Activated naive CD4-positive, alpha-beta T cell treated with anti-CD3 and anti-CD28 coated beads, Interleukin-2, amount 10 ng/mL, durations not matched to agents 7 days and 5 days (primary cell): Measurements from ENCODE around the gene DBT.
"Not testable (repeated sequence)": the region's sequence is repeated elsewhere in the genome, so short reads cannot be mapped to it uniquely, and the experiment has no call there.

Experiments used
- CTCF ChIA-PET: fragments of 350-600 bp; sonication (Branson Sonifier 250); formaldehyde crosslinking; loops from one replicate; lab custom pipeline; 2021; ENCODE audit warnings: antibody characterized with exemption; lab: Charles Lee
- DNase-seq: peaks from one replicate; pipeline ENCODE4 v3.0.0-alpha.2; 2020
- H3K27ac Mint-ChIP-seq: one replicate; pipeline ENCODE4 v1.8.0; 2021; ENCODE audit warnings: mild to moderate bottlenecking, moderate library complexity, mixed read lengths
- H3K27me3 Mint-ChIP-seq: one replicate; pipeline ENCODE4 v1.8.0; 2021; ENCODE audit warnings: mild to moderate bottlenecking, mixed read lengths
- H3K36me3 Mint-ChIP-seq: one replicate; pipeline ENCODE4 v1.8.0; 2021; ENCODE audit warnings: mixed read lengths
- H3K4me1 Mint-ChIP-seq: one replicate; pipeline ENCODE4 v1.8.0; 2021; ENCODE audit warnings: mixed read lengths
- H3K4me3 Mint-ChIP-seq: one replicate; pipeline ENCODE4 v1.8.0; 2021; ENCODE audit warnings: mild to moderate bottlenecking, moderate library complexity, mixed read lengths
- H3K9me3 Mint-ChIP-seq: one replicate; pipeline ENCODE4 v1.8.0; 2021; ENCODE audit warnings: mixed read lengths

DBT gene

GRCh38 chr1:100249537-100250257 lies at the start of gene DBT:
TSS of gene DBT (minus strand) at chr1:100249834. CDS start at chr1:100249820, 14 bp downstream.
- Mint-ChIP-seq H3K27me3 (peaks cover 6% of the 10 kb centered on the region), H3K27ac (no peak within 1 kb of the TSS), H3K4me3 (no peak within 1 kb of the TSS), H3K9me3 (no peaks in the 10 kb centered on the region), H3K36me3 (peaks cover 4% of the 10 kb centered on the region), H3K4me1 (peaks cover 12% of the 10 kb centered on the region)
- CTCF ChIA-PET = interaction anchor here (1.5 to 2.7 kb wide), 2 partner anchors 17 to 112 kb away, joined by 3 to 12 read pairs; partner anchors contain the start of gene RTCA
- peak; percentile 96 for DNase-seq

DNA sequence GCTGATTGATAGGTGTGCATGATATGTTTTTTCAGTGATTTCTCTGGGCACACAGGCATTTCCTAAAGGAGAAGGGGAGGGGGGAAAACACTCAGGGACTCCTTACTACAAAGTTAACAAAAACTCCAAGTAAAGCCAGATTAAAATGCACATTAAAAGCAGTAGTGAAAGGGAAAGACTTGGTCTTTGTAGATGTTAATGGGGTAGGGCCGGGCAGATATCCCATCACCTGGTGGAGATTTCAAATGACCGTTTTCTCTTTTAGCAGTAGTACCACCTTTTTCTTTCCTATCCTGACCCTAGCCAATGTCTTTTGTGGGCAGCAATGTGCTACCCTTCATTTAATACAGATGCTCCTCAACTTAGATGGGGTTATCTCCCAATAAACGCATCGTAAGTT lies 48.9 kb upstream of the DBT start:
- CTCF ChIA-PET = no interaction called here

DNA sequence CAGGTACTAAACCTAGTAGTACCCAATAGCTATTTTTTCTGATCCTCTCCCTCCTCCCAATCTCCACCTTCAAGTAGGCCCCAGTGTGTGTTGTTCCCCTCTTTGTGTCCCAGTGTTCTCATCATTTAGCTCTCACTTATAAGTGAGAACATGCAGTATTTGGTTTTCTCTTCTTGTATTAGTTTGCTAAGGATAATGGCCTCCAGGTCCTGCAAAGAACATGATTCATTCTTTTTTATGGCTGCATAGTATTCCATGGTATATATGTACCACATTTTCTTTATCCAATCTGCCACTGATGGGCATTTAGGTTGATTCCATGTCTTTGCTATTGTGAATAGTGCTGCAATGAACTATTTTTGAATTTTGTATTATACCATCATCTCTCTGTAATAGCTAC lies 47.4 kb upstream of the DBT start:
- DNase-seq, H3K27ac Mint-ChIP-seq, H3K4me1 Mint-ChIP-seq, H3K27me3 Mint-ChIP-seq, H3K4me3 Mint-ChIP-seq, CTCF ChIA-PET, H3K9me3 Mint-ChIP-seq: not testable (repeated sequence)
- H3K36me3 Mint-ChIP-seq = peaks cover 22% of the 10 kb centered on the region

More for the DNA sequence above, 48.9 kb upstream of the DBT start:
- H3K4me1 Mint-ChIP-seq = no peaks in the 10 kb centered on the region
- peaks cover 11% of the 10 kb centered on the region for H3K36me3 Mint-ChIP-seq
- H3K9me3 Mint-ChIP-seq = no peaks in the 10 kb centered on the region
- no peaks in the 10 kb centered on the region for H3K27me3 Mint-ChIP-seq
- no peak overlapping the region for H3K27ac Mint-ChIP-seq
- DNase-seq = no peak
- no peak overlapping the region for H3K4me3 Mint-ChIP-seq

DNA sequence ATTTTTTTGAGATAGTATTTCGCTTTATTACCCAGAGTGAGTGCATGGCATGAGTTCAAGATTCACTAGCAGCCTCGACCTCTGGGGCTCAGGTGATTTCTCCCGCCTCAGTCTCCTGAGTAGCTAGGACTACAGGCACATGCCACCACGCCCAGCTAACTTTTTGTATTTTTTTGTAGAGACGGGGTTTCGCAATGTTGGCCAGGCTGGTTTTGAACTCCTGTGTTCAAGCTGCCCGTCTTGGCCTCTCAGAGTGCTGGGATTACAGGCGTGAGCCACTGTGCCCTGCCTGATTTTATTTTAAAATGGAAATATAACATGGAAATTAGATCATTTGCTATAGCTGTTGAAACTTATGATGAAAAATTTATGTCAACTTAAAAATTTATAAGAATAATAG lies 46.5 kb upstream of the DBT start:
- DNase-seq = no peak
- Mint-ChIP-seq H3K27me3 (no peaks in the 10 kb centered on the region), H3K27ac (no peak overlapping the region), H3K4me3 (no peak overlapping the region), H3K4me1 (no peaks in the 10 kb centered on the region), H3K9me3 (no peaks in the 10 kb centered on the region), H3K36me3 (peaks cover 28% of the 10 kb centered on the region)
- CTCF ChIA-PET = interaction anchor here (0.6 kb wide), 1 partner anchor 748 kb away, joined by 3 read pairs; no protein-coding TSS in a partner anchor

- Mint-ChIP-seq H3K36me3 (peaks cover 40% of the 10 kb centered on the region), H3K27ac (peak overlapping the region; percentile 20), H3K27me3 (no peaks in the 10 kb centered on the region), H3K4me3 (no peak overlapping the region), H3K9me3 (no peaks in the 10 kb centered on the region), H3K4me1 (no peaks in the 10 kb centered on the region)
- CTCF ChIA-PET = no interaction called here
- no peak for DNase-seq
Observed at GRCh38 chr1:100292711-100293110, 43.1 kb upstream of the DBT start.

DNA sequence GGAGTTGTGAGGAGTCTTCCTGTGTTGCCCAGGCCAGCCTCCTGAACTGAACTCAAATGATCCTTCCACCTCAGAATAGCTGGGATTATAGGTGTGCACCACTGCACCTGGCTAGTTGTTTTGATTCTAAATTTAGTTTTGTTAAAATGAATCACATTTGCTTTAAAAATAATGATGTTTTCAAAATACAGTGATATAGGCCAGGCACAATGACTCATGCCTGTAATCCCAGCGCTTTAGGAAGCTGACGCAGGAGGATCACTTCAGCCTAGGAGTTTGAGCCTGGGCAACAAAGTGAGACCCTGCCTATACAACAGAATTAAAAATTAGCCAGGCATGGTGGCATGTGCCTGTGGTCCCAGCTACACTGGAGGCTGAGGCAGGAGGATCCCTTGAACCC lies 40.7 kb upstream of the DBT start:
- no peaks in the 10 kb centered on the region for H3K4me1 Mint-ChIP-seq
- H3K4me3 Mint-ChIP-seq = no peak overlapping the region
- no peaks in the 10 kb centered on the region for H3K9me3 Mint-ChIP-seq
- DNase-seq = no peak
- H3K27me3 Mint-ChIP-seq = no peaks in the 10 kb centered on the region
- no peak overlapping the region for H3K27ac Mint-ChIP-seq
- CTCF ChIA-PET = interaction anchor here (1.2 to 2.2 kb wide), 2 partner anchors 62 to 169 kb away, joined by 3 to 7 read pairs; partner anchors contain the start of gene CDC14A
- peaks cover 45% of the 10 kb centered on the region for H3K36me3 Mint-ChIP-seq

GRCh38 chr1:100287162-100287561 lies 37.5 kb upstream of the DBT start:
- H3K27ac Mint-ChIP-seq = no peak overlapping the region
- H3K9me3 Mint-ChIP-seq = no peaks in the 10 kb centered on the region
- H3K4me1 Mint-ChIP-seq = no peaks in the 10 kb centered on the region
- no peak overlapping the region for H3K4me3 Mint-ChIP-seq
- peaks cover 44% of the 10 kb centered on the region for H3K36me3 Mint-ChIP-seq
- no peaks in the 10 kb centered on the region for H3K27me3 Mint-ChIP-seq
- DNase-seq = no peak
- CTCF ChIA-PET = interaction anchor here (0.8 kb wide), 1 partner anchor 123 kb away, joined by 3 read pairs; no protein-coding TSS in a partner anchor

GRCh38 chr1:100284591-100284990 lies 35.0 kb upstream of the DBT start:
- peaks cover 47% of the 10 kb centered on the region for H3K36me3 Mint-ChIP-seq

GRCh38 chr1:100279954-100280682 lies 30.5 kb upstream of the DBT start:
- Mint-ChIP-seq H3K27me3 (no peaks in the 10 kb centered on the region), H3K27ac (peak overlapping the region; percentile 56), H3K4me3 (no peak overlapping the region), H3K36me3 (peaks cover 66% of the 10 kb centered on the region), H3K4me1 (peaks cover 13% of the 10 kb centered on the region), H3K9me3 (no peaks in the 10 kb centered on the region)
- CTCF ChIA-PET = no interaction called here
- DNase-seq = no peak

More at GRCh38 chr1:100284591-100284990, 35.0 kb upstream of the DBT start:
- no peak for DNase-seq
- CTCF ChIA-PET = interaction anchor here (1.1 kb wide), 1 partner anchor 179 kb away, joined by 3 read pairs; no protein-coding TSS in a partner anchor
- no peak overlapping the region for H3K4me3 Mint-ChIP-seq
- no peaks in the 10 kb centered on the region for H3K9me3 Mint-ChIP-seq
- H3K4me1 Mint-ChIP-seq = peaks cover 9% of the 10 kb centered on the region
- no peaks in the 10 kb centered on the region for H3K27me3 Mint-ChIP-seq
- H3K27ac Mint-ChIP-seq = no peak overlapping the region

- Mint-ChIP-seq H3K27ac (no peak overlapping the region), H3K27me3 (no peaks in the 10 kb centered on the region), H3K9me3 (no peaks in the 10 kb centered on the region), H3K36me3 (peaks cover 67% of the 10 kb centered on the region), H3K4me3 (no peak overlapping the region), H3K4me1 (peaks cover 13% of the 10 kb centered on the region)
- CTCF ChIA-PET = no interaction called here
- no peak for DNase-seq
Observed at GRCh38 chr1:100279358-100279923, 29.8 kb upstream of the DBT start.

- H3K36me3 Mint-ChIP-seq = peaks cover 70% of the 10 kb centered on the region
- DNase-seq = peak; percentile 36
Observed at GRCh38 chr1:100277866-100278265, 28.2 kb upstream of the DBT start.

GRCh38 chr1:100268202-100268601 lies 18.6 kb upstream of the DBT start:
- H3K4me3 Mint-ChIP-seq = peak overlapping the region; percentile 100
- no peak for DNase-seq
- peaks cover 8% of the 10 kb centered on the region for H3K9me3 Mint-ChIP-seq
- peaks cover 46% of the 10 kb centered on the region for H3K36me3 Mint-ChIP-seq
- peaks cover 58% of the 10 kb centered on the region for H3K4me1 Mint-ChIP-seq
- H3K27ac Mint-ChIP-seq = peak overlapping the region; percentile 46
- H3K27me3 Mint-ChIP-seq = peaks cover 5% of the 10 kb centered on the region
- CTCF ChIA-PET = interaction anchor here (1.7 kb wide), 1 partner anchor 192 kb away, joined by 3 read pairs; no protein-coding TSS in a partner anchor

More at GRCh38 chr1:100277866-100278265, 28.2 kb upstream of the DBT start:
- Mint-ChIP-seq H3K9me3 (no peaks in the 10 kb centered on the region), H3K27me3 (no peaks in the 10 kb centered on the region), H3K27ac (no peak overlapping the region), H3K4me3 (no peak overlapping the region), H3K4me1 (peaks cover 13% of the 10 kb centered on the region)
- CTCF ChIA-PET = interaction anchor here (0.9 kb wide), 1 partner anchor 181 kb away, joined by 3 read pairs; no protein-coding TSS in a partner anchor

DNA sequence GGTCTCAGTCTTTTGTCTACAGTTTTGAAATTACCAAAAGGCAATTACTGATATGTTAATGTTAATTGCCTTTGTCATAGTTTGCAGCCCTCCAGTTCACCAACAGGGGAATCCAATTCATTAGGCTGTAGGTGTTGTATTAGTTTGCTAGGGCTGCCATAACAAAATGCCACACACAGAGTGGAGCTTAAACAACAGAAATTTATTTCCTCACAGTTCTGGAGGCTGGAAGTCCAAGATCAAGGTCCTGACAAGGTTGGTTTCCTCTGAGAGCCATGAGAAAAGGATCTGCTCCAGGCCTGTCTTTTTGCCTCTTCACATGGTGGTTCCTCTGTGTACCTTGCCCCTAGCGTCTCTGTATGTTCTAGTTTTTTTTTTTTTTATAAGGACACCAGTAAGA lies 17.6 kb upstream of the DBT start:
- Mint-ChIP-seq H3K27ac (peak overlapping the region; percentile 97), H3K27me3 (peaks cover 5% of the 10 kb centered on the region), H3K4me3 (peak overlapping the region; percentile 100), H3K9me3 (peaks cover 8% of the 10 kb centered on the region), H3K36me3 (peaks cover 46% of the 10 kb centered on the region), H3K4me1 (peaks cover 58% of the 10 kb centered on the region)
- CTCF ChIA-PET = interaction anchor here (0.7 to 2.5 kb wide), 2 partner anchors 17 to 85 kb away, joined by 4 to 12 read pairs; partner anchors contain the start of genes CDC14A and DBT
- no peak for DNase-seq

GRCh38 chr1:100266741-100267140 lies 17.1 kb upstream of the DBT start:
- Mint-ChIP-seq H3K4me1 (peaks cover 53% of the 10 kb centered on the region), H3K9me3 (peaks cover 8% of the 10 kb centered on the region), H3K36me3 (peaks cover 43% of the 10 kb centered on the region), H3K4me3 (peak overlapping the region; percentile 100), H3K27me3 (peaks cover 5% of the 10 kb centered on the region), H3K27ac (peak overlapping the region; percentile 97)
- no peak for DNase-seq
- CTCF ChIA-PET = interaction anchor here (0.7 to 2.5 kb wide), 3 partner anchors 16 to 85 kb away, joined by 3 to 12 read pairs (median 4); partner anchors contain the start of genes CDC14A and DBT
